ENCODE data around the gene ATP1A3.
"Not testable (repeated sequence)": the region's sequence is repeated elsewhere in the genome, so short reads cannot be mapped to it uniquely, and the experiment has no call there.

Gene ATP1A3

DNA sequence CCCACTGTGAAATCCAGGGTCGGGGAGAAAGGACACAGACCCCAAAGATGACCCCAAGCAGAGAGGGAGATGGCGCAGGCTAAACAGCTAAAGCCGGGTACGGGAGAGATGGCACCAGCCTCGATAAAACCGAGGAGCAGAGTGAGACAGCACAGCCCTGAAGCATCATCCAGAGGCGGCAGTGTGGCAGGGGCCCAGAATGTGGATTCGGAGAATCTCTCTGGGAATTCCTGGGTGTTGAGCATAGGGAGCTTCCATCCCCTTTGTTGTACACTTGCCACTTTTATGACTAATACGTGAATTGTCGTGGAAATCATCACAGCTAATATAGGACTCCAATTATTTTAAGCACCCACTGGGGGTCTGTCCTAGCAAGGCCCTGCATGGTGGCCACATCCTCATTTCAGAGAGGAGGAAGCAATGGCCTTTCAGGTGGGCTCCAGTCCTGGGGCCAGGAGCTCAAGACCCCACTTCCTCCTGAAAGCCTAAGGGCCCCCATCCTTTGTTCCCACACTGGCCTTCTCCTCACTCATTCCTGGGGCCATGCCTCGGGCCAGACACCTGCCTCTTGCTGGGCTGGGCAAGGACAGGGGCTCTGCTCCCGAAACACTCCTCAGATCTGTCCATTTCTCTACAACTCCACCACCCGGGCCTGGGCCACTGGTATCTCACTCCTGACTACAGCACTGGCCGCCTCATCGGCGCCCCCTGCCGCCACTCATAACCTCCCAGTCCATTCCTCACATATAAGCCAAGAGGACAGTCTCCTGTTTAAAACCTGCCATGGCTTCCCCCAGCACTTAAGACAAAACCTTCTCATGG is 29.3 kb upstream of the ATP1A3 start:
- Mint-ChIP-seq H3K9me3 (no peaks in the 10 kb centered on the region), H3K4me3 (no peak overlapping the region), H3K36me3 (no peaks in the 10 kb centered on the region), H3K27ac (no peak overlapping the region), H3K27me3 (peaks cover 58% of the 10 kb centered on the region), H3K4me1 (no peaks in the 10 kb centered on the region)
- no peak for ATAC-seq

DNA sequence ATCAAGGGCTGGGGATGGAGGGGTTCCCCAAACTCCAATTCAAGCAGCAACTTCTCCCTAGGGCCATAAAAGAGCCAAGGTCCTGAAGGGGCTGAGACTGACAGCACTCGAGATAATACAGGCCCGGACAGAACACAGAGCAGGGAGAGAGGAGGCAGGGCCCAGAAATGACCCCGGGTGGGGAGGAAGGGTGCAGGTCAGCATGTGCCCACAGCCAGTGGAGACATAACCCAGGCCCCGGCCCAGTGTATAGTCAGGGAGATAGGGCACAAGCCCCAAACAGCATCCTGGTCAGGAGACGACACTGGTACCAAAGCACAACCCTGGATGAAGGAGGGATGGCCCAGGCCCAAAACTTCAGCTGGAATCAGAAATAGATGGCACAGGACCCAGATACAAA is 28.6 kb upstream of the ATP1A3 start:
- Mint-ChIP-seq H3K4me3 (no peak overlapping the region), H3K27ac (no peak overlapping the region), H3K36me3 (no peaks in the 10 kb centered on the region), H3K27me3 (peaks cover 57% of the 10 kb centered on the region), H3K9me3 (no peaks in the 10 kb centered on the region), H3K4me1 (no peaks in the 10 kb centered on the region)
- no peak for ATAC-seq

DNA sequence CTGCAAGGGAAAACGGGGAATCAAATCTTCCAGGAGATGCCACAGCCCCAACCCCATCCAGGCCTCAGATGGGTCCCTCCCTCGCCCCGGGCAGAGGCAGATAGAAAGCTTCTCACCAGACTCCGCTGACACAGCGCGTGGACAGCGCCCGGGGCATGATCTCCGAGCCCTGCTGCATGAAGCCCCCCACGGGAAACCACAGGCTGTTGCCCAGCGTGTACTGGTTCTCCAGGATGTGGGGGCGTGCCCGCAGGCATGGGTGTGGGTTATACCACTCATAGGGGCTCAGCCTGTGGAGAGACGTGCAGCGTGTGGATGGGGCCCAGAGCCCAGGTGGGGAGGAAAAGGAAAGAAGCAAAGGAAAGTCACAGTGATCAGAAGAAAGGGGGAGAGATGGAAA is 27.2 kb upstream of the ATP1A3 start:
- no peak overlapping the region for H3K4me3 Mint-ChIP-seq
- no peak overlapping the region for H3K27ac Mint-ChIP-seq
- no peaks in the 10 kb centered on the region for H3K4me1 Mint-ChIP-seq
- H3K9me3 Mint-ChIP-seq = no peaks in the 10 kb centered on the region
- ATAC-seq = peak; percentile 22
- H3K27me3 Mint-ChIP-seq = peaks cover 51% of the 10 kb centered on the region
- H3K36me3 Mint-ChIP-seq = no peaks in the 10 kb centered on the region

DNA sequence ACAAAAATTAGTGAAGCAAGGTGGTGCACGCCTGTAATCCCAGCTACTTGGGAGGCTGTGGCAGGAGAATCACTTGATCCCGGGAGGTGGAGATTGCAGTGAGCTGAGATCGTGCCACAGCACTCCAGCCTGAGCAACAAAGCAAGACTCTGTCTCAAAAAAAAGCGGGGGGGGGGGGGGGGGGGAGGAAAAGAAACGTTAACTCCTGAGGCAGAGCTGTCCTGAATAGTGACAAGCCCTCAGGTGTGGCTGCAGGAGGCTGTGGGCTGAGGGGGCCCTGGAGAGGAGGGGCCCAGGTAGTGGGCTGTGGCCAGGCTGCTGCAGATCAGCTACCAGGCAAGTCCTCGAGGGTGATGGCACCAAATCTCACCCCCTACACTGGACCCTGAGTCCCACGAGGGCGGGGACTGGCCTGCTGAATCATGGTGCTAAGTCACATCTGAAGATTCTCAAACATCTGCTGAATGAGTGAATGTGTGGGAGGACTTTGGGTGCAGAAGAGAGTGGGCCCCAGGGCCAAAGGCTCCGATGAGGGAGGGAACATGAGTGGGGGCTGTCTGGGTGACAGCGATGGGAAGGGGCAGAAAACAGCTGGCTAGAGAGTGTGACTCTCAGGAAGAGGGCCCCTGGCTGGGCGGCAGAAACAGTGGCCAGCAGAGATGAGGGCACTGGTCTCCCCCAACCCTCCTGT is 24.6 kb upstream of the ATP1A3 start:
- Mint-ChIP-seq H3K4me3 (no peak overlapping the region), H3K27me3 (peaks cover 29% of the 10 kb centered on the region), H3K4me1 (no peaks in the 10 kb centered on the region), H3K9me3 (no peaks in the 10 kb centered on the region), H3K36me3 (no peaks in the 10 kb centered on the region), H3K27ac (no peak overlapping the region)
- ATAC-seq = no peak

DNA sequence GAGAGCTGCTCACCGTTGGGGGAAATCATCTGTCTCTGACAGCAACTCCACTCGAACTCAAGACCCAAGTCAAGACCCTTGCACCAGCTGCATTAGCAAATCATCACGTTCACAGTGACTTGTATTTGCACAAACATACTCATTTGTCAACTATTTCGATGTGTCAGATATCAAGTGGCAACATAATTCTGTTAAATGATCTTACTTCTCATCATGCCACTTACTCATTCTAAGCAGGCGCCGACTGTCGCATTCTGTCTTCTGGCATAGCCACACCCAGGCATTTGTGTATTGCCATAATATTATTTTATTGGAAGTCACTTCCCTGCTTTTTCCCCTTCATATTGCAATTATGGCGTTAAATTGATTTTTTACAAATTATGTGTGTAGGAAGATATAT is 23.0 kb upstream of the ATP1A3 start:
- Mint-ChIP-seq H3K36me3 (no peaks in the 10 kb centered on the region), H3K27me3 (peaks cover 27% of the 10 kb centered on the region), H3K4me3 (no peak overlapping the region), H3K9me3 (no peaks in the 10 kb centered on the region), H3K27ac (no peak overlapping the region), H3K4me1 (no peaks in the 10 kb centered on the region)
- no peak for ATAC-seq

DNA sequence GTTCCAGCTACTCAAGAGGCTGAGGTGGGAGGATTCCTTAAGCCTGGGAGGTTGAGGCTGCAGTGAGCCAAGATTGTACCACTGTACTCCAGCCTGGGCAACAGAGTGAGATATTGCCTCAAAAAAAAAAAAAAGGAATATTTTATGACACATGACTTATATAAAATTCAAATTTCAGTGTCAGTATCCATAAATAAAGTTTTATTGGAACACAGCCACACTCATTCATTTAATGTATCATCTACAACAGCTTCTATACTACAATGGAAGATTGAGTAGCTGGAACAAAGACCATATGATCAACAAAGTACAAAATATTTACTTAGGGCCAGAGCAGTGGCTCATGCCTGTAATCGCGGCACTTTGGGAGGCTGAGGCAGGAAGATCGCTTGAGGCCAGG is 18.7 kb upstream of the ATP1A3 start:
- not testable (repeated sequence) for ATAC-seq, H3K9me3 Mint-ChIP-seq

DNA sequence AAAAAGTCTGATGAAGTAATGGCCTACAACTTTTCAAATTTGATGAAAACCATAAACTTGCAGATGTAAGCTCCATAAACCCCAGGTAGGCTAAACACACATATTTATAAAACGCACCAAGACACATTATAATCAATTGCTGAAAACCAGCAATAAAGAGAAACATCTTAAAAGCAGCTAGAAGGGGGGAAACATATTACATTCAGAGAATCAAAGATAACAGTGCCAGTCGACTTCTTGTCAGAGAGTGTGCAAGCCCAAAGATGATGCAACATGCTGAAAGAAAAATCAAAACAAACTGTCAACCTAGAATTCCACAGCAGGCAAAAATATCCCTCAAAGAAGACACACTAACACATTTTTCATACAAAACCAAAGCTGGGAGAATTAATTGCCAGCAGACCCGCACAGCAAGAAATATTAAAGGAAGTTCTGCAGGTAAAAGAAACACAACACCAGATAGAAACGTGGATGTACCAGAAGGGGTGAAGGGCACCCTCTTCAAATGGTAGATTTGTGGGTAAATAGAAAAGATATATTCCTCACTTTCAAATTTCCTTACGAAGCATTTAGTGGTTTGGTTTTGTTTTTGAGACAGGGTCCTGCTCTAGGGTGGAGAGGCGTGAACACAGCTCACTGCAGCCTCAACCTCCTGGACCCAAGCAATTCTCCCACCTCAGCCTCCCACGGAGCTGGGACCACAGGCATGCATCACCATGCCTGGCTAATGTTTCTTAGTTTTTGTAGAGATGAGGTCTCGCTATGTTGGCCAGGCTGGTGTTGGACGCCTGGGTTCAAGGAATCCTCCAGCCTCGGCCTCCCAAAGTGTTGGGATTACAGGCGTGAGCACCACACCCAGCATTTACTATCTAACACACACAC is 16.5 kb upstream of the ATP1A3 start:
- ATAC-seq = no peak

More for the DNA sequence above, 18.7 kb upstream of the ATP1A3 start:
- not testable (repeated sequence) for H3K4me1 Mint-ChIP-seq, H3K36me3 Mint-ChIP-seq, H3K4me3 Mint-ChIP-seq, H3K27me3 Mint-ChIP-seq, H3K27ac Mint-ChIP-seq

DNA sequence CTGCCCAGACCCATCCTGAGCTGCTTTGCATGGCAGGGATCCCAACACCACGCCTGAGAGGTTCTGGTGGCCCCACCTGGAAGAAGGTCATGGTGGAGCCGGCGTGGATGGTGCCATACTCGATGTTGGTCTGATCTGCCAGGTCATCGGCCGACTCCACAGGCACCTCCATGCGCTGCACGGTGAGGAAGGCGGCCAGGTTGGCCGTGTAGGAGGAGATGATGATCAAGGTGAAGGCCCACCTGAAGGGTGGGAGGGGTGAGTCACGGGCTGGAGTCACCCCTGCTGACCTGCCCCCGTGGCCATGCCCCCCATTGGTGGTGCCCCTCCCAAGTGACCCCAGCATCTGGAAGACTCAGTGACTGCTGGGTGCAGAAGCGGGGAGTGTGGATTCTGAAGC is 12.5 kb upstream of the ATP1A3 start:
- no peak overlapping the region for H3K27ac Mint-ChIP-seq
- H3K4me3 Mint-ChIP-seq = no peak overlapping the region
- peak; percentile 16 for ATAC-seq
- no peaks in the 10 kb centered on the region for H3K36me3 Mint-ChIP-seq
- H3K9me3 Mint-ChIP-seq = no peaks in the 10 kb centered on the region
- H3K4me1 Mint-ChIP-seq = no peaks in the 10 kb centered on the region
- peaks cover 61% of the 10 kb centered on the region for H3K27me3 Mint-ChIP-seq

More for the DNA sequence above, 16.5 kb upstream of the ATP1A3 start:
- Mint-ChIP-seq H3K27me3 (peaks cover 22% of the 10 kb centered on the region), H3K9me3 (no peaks in the 10 kb centered on the region), H3K27ac (no peak overlapping the region), H3K4me3 (no peak overlapping the region), H3K4me1 (no peaks in the 10 kb centered on the region), H3K36me3 (no peaks in the 10 kb centered on the region)

DNA sequence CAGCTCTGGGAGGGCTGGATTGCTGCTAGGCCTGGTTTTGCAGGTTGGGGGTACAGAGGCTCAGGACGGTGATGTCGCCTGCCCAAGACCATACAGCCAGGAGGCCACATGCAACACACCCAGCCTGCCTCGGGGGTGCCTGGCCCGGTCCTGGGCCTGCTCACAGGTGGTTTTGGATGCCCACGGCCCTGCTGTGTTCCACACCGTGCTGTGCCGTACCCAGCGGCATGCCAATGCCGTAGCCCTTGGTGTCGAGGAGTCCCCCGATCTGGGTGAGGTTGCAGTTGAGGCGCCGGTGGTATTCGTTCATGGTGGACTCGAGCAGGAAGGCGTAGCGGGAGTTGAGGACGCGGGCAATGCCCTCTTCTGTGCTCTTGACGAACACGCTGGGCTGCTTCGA is 11.5 kb upstream of the ATP1A3 start:
- no peak for ATAC-seq
- peaks cover 71% of the 10 kb centered on the region for H3K27me3 Mint-ChIP-seq
- no peak overlapping the region for H3K4me3 Mint-ChIP-seq
- H3K36me3 Mint-ChIP-seq = no peaks in the 10 kb centered on the region
- H3K4me1 Mint-ChIP-seq = no peaks in the 10 kb centered on the region
- no peak overlapping the region for H3K27ac Mint-ChIP-seq
- H3K9me3 Mint-ChIP-seq = no peaks in the 10 kb centered on the region

DNA sequence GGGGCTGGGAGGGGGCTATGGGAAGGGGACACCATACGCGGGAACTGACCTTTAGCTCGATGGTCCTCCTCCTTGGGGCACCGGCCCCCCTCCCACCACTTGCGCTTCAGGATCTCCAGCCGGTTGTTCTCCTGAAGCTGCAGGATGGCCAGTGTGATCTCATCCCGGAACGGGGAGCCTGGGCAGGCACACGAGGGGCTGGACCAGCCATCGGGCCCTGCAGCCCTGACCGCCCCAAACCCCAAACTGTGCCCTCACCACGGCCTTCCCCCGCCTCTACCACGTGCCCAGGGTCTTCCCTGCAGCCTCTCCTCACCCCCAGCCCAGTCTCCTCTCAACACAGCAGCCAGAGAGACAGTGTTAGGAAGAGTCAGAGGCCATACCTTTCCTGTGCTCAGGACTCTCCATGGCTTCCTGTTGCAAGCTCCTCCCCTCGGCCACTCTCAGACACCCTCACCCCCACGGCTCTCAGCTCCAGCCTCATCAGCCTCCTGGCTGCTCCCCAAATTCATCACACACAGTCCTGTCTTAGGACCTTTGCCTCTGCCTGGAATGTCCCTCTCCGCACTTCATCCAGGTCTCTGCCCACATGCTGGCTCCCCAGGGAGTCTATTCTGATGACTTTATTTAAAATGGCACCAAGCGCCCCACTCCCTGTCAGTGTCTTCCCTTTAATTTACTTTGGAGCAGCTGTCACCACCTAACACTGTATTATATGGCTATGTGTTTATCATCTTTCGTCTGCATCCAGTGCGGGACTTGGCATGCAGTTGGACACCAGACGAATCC is 9.7 kb upstream of the ATP1A3 start:
- peaks cover 7% of the 10 kb centered on the region for H3K4me1 Mint-ChIP-seq
- H3K27ac Mint-ChIP-seq = no peak overlapping the region
- H3K4me3 Mint-ChIP-seq = no peak overlapping the region
- ATAC-seq = no peak
- no peaks in the 10 kb centered on the region for H3K36me3 Mint-ChIP-seq
- no peaks in the 10 kb centered on the region for H3K9me3 Mint-ChIP-seq
- peaks cover 87% of the 10 kb centered on the region for H3K27me3 Mint-ChIP-seq

DNA sequence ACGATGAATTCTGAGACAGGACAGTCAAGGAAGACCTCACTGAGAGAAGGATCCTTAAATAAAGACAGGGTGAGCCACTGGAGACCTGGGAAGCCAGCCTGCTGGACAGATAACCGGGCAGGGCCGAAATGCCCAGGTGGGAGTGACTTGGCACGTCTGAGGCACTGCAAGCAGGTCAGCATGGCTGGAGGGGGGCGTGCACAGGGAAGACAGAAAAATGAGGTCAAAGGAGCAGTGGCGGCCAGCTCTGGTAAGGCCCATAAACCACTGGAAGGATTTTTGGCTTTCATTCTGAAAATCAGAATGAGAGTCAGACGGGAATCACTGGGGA is 5.8 kb upstream of the ATP1A3 start:
- H3K27me3 Mint-ChIP-seq = peaks cover 93% of the 10 kb centered on the region
- H3K9me3 Mint-ChIP-seq = no peaks in the 10 kb centered on the region
- ATAC-seq = no peak
- peaks cover 36% of the 10 kb centered on the region for H3K4me1 Mint-ChIP-seq
- H3K36me3 Mint-ChIP-seq = no peaks in the 10 kb centered on the region
- no peak overlapping the region for H3K27ac Mint-ChIP-seq
- no peak overlapping the region for H3K4me3 Mint-ChIP-seq

DNA sequence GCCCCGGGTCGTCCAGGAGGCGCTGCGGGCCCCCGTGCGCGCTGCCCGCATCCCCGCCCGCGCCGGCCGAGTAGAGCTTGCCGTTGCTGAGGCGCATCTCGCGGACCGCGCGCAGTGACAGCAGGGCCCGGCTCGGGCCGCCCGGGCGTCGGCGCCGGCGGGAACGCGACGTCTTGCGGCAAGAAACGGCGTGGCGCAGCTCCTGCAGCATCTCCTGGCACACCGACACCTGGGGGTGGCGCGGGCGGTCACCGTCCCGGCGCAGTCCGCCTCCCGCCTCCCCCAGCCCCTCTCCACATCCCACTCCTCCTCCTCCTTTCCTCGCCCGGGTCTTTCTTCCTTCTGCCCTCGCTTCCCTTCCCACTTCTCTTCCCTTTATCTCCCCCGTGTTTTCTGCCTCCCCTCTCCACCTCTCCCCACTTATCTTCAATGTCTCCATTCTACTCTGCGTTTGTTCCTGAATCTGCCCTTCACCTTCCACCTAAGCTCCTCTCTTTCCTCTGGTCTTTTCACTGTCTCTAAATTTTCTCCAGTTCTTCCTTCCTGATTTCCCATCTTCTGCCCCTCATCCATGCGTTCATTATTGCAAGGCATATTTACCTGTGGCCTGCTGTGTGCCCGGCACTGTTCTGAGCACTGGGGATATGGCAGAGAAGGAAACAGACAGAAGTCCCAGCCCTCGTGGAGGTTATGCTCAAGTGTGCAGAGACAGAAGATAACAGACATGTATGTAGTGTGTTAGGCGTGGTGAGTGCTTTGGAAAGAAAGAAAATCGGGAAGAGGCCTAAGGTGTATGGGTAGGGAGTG is 5.2 kb upstream of the ATP1A3 start:
- H3K27ac Mint-ChIP-seq = no peak overlapping the region
- H3K9me3 Mint-ChIP-seq = no peaks in the 10 kb centered on the region
- no peaks in the 10 kb centered on the region for H3K36me3 Mint-ChIP-seq
- peaks cover 39% of the 10 kb centered on the region for H3K4me1 Mint-ChIP-seq
- H3K27me3 Mint-ChIP-seq = peaks cover 91% of the 10 kb centered on the region
- no peak for ATAC-seq
- H3K4me3 Mint-ChIP-seq = peak overlapping the region; percentile 26

DNA sequence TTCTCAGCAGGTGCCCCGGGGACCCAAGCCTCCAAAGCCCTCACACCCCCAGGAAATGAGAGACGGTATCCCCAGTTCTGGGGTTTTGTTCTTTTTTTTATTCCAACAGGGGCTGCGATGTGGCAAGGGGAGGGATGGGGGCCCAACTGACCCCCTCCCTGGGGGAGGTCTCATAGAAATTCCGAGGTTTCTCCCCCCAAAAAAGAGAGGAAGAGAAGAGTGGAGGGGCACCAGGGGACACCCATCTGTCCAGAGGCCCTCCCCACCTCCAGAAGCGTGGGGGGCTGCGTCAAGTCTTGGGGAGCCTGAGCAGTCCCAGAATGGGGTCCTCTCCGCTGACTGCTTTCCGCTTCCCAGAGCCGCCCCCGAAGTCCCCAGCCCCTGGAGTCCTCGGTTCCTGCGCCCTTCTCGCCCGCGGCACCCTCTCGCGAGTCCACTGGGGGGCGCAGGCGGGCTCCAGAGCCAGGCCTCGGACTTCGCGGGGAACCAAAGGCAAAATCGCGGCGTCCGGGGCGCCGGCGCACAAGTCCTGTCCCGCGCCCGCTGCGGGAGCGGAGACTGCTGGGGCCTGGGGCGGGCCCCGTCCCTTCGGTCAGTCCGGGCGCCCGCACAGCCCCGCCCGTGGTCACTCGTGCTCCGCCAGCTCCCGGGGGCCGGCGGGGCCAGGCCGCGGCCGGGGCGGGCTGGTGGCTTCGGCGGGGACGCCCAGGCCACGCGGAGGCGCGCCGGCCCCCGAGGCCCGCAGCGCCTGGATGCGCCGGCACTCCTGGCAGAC is 4.4 kb upstream of the ATP1A3 start:
- Mint-ChIP-seq H3K27ac (no peak overlapping the region), H3K27me3 (peaks cover 82% of the 10 kb centered on the region), H3K36me3 (no peaks in the 10 kb centered on the region), H3K9me3 (no peaks in the 10 kb centered on the region), H3K4me1 (peaks cover 42% of the 10 kb centered on the region), H3K4me3 (peak overlapping the region; percentile 66)
- ATAC-seq = no peak

DNA sequence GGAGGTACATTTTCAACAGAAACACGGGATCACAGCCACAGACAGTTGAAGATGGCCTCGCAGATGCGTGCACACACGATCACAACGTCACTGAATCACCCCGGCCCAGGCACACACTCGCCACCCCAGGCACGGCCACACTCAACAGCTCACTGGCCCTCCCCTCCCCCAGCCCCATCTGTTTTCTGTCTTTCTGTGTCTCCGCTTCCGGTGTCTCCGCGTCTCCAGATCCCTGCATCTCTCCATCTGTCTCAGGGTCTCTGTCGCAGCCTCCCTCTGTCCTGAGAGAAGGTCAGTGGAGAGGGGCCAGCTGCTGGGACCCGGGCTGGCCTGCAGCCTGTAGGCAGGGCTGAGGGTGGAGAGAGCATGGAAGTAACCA is 3.8 kb upstream of the ATP1A3 start:
- peak overlapping the region; percentile 66 for H3K4me3 Mint-ChIP-seq
- H3K36me3 Mint-ChIP-seq = no peaks in the 10 kb centered on the region
- no peaks in the 10 kb centered on the region for H3K9me3 Mint-ChIP-seq
- peaks cover 78% of the 10 kb centered on the region for H3K27me3 Mint-ChIP-seq
- peaks cover 44% of the 10 kb centered on the region for H3K4me1 Mint-ChIP-seq
- H3K27ac Mint-ChIP-seq = no peak overlapping the region
- ATAC-seq = peak; percentile 38

All from stimulated activated memory B cell treated with anti-CD40 and anti-IgM and Interleukin-4, amounts not matched to agents 10 μg/mL and 1 μg/mL and 100 μg/mL, for 72 hours (primary cell).